RWPE2 (cell line): ENCODE results near the gene CAMP.
"Not testable (repeated sequence)": the region's sequence is repeated elsewhere in the genome, so short reads cannot be mapped to it uniquely, and the experiment has no call there.

Source experiments
- ATAC-seq: fragments of 200-7000 bp; cut with Tn5 transposase; 3 replicates; pipeline ENCODE4 v1.9.1; 2021; ENCODE audit warnings: low read depth
- DNase-seq: peaks from one replicate; pipeline ENCODE4 v3.0.0-alpha.2; 2020; ENCODE audit warnings: low spot score
- H3K27ac ChIP-seq: fragments of 450-650 bp; 2 replicates; pipeline ENCODE4 v1.5.1; 2017; ENCODE audit warnings: mild to moderate bottlenecking; ENCODE audit not compliant: poor library complexity, severe bottlenecking
- H3K27me3 ChIP-seq: fragments of 250-450 bp; sonication (Bioruptor Pico); 2 replicates; pipeline ENCODE4 v1.5.1; 2021; ENCODE audit warnings: mild to moderate bottlenecking, moderate library complexity; ENCODE audit not compliant: insufficient read depth, poor library complexity, severe bottlenecking
- H3K36me3 ChIP-seq: fragments of 250-450 bp; sonication (Bioruptor Pico); 2 replicates; pipeline ENCODE4 v1.5.1; 2020; ENCODE audit warnings: low read depth, mild to moderate bottlenecking, moderate library complexity
- H3K4me1 ChIP-seq: fragments of 250-450 bp; sonication (Bioruptor Pico); 2 replicates; pipeline ENCODE4 v1.5.1; 2021; ENCODE audit warnings: mild to moderate bottlenecking, moderate library complexity; ENCODE audit not compliant: insufficient read depth, poor library complexity, severe bottlenecking
- H3K4me3 ChIP-seq: fragments of 250-450 bp; sonication (Bioruptor Pico); 2 replicates; pipeline ENCODE4 v1.5.1; 2021; ENCODE audit warnings: mild to moderate bottlenecking, moderate library complexity; ENCODE audit not compliant: severe bottlenecking
- H3K9me3 ChIP-seq: fragments of 250-450 bp; sonication (Bioruptor Pico); 2 replicates; pipeline ENCODE4 v1.5.1; 2021; ENCODE audit warnings: mild to moderate bottlenecking, moderate library complexity; ENCODE audit not compliant: severe bottlenecking
- TF ChIP-seq, protein P1 (sequence below): fragments of 450-650 bp; IDR thresholded peaks from one replicate; pipeline ENCODE4 v1.5.1; 2017; ENCODE audit warnings: mild to moderate bottlenecking, moderate library complexity; ENCODE audit not compliant: poor library complexity, severe bottlenecking

Gene CAMP

DNA sequence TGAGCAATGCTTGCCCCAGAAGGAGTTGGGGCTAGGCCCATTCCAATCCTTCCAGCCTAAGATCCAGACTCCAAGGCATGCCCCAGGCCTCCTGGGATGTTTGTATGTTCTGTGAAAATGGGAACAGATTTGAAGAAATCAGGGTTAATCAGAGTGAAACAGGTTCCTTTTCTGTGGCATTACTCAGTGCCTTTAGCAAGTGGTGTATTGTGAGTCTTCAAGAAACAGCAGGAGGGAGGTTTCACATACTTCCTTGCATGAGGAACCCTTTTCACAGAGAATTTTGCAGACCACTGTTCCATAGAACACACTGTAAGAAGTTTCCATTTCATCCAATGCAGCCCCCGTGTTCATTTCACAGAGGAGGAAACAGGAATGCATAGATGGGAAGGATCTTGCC lies 26.7 kb upstream of the CAMP start:
- no peak overlapping the region for H3K27ac ChIP-seq
- no peaks in the 10 kb centered on the region for H3K9me3 ChIP-seq
- DNase-seq (no peak), ATAC-seq (no peak)
- H3K36me3 ChIP-seq = no peaks in the 10 kb centered on the region
- H3K4me1 ChIP-seq = no peaks in the 10 kb centered on the region
- H3K27me3 ChIP-seq = no peaks in the 10 kb centered on the region
- TF ChIP-seq, protein P1, sequence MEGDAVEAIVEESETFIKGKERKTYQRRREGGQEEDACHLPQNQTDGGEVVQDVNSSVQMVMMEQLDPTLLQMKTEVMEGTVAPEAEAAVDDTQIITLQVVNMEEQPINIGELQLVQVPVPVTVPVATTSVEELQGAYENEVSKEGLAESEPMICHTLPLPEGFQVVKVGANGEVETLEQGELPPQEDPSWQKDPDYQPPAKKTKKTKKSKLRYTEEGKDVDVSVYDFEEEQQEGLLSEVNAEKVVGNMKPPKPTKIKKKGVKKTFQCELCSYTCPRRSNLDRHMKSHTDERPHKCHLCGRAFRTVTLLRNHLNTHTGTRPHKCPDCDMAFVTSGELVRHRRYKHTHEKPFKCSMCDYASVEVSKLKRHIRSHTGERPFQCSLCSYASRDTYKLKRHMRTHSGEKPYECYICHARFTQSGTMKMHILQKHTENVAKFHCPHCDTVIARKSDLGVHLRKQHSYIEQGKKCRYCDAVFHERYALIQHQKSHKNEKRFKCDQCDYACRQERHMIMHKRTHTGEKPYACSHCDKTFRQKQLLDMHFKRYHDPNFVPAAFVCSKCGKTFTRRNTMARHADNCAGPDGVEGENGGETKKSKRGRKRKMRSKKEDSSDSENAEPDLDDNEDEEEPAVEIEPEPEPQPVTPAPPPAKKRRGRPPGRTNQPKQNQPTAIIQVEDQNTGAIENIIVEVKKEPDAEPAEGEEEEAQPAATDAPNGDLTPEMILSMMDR = no peak
- no peak overlapping the region for H3K4me3 ChIP-seq

DNA sequence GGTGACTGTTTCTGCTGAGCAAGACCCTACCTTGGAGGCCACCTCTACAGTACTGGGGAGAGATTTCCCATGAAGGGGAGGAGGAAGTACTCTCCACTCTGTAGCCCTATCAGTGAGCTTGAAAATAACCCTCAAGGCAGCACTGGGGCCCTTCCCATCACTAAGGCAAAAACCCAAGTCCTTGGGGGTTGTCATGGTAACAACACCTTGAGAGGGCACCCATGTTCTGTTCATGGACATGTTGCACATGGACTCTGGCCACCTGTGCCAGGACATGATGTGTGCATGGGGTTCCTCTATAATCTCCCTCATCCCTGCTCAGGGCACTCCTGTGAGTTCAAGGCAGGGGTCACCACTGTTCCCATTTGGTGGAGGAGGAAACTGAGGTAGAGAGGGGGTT lies 24.2 kb upstream of the CAMP start:
- Histone ChIP-seq H3K27ac (no peak overlapping the region), H3K4me1 (no peaks in the 10 kb centered on the region), H3K27me3 (no peaks in the 10 kb centered on the region), H3K4me3 (no peak overlapping the region), H3K9me3 (no peaks in the 10 kb centered on the region), H3K36me3 (no peaks in the 10 kb centered on the region)
- ATAC-seq = no peak
- TF ChIP-seq, protein P1 = no peak
- peak; percentile 6 for DNase-seq

DNA sequence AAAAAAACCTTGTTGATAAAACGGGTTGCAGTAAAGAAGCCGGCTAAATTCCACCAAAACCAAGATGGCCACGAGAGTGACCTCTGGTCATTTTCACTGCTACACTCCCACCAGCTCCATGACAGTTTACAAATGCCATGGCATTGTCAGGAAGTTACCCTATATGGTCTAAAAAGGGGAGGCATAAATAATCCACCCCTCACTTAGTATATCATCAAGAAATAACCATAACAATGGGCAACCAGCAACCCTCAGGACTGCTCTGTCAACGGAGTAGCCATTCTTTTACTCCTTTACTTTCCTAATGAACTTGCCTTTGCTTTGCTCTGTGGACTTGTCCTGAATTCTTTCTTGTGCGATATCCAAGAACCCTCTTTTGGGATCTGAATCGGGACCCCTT lies 20.7 kb upstream of the CAMP start:
- ATAC-seq = no peak
- no peak for DNase-seq
- no peak overlapping the region for H3K4me3 ChIP-seq
- H3K4me1 ChIP-seq = no peaks in the 10 kb centered on the region
- no peaks in the 10 kb centered on the region for H3K27me3 ChIP-seq
- no peak overlapping the region for H3K27ac ChIP-seq
- H3K36me3 ChIP-seq = no peaks in the 10 kb centered on the region
- TF ChIP-seq, protein P1 = no peak
- no peaks in the 10 kb centered on the region for H3K9me3 ChIP-seq

DNA sequence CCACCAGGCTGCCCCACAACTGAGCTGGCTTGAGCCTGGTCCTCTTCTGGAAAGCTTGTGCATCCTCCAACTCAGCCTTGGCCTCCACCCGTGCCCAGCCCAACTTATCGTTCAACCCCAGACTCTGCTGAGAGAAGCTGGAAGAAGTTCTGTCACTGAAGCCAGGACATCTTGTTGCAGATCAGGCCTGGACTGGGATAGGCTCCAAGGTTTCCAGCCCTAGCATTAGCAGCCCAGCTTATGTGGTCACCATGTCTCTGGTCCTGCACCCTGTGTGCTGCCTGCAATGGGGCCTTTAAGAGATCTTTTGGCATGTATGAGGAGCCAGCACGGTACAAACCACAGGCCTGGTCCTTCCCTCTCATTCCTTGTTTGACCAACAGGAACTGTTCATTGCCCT lies 15.2 kb upstream of the CAMP start:
- Histone ChIP-seq H3K4me1 (no peaks in the 10 kb centered on the region), H3K4me3 (no peak overlapping the region), H3K9me3 (no peaks in the 10 kb centered on the region), H3K36me3 (no peaks in the 10 kb centered on the region), H3K27me3 (no peaks in the 10 kb centered on the region), H3K27ac (no peak overlapping the region)
- ATAC-seq (no peak), DNase-seq (no peak)
- TF ChIP-seq, protein P1 = no peak

DNA sequence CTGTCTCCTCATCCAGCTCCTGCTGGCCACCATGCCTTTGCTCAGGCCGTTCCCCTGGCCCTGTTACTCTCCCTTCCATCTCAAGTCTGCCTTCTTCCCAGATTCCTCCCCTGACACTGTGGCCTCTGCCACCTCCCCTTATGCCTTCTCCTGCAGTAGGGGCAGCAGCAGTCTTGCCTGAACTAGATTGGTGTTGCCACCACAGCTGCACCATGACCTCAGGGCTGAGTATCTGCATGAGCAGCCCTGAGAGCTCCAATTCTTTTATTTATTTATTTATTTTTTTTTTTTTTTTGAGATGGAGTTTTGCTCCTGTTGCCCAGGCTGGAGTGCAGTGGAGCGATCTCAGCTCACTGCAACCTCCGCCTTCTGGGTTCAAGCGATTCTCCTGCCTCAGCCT lies 13.8 kb upstream of the CAMP start:
- DNase-seq (no peak), ATAC-seq (no peak)
- no peaks in the 10 kb centered on the region for H3K36me3 ChIP-seq
- no peaks in the 10 kb centered on the region for H3K9me3 ChIP-seq
- no peak overlapping the region for H3K4me3 ChIP-seq
- H3K4me1 ChIP-seq = no peaks in the 10 kb centered on the region
- TF ChIP-seq, protein P1 = no peak
- H3K27ac ChIP-seq = no peak overlapping the region
- no peaks in the 10 kb centered on the region for H3K27me3 ChIP-seq

DNA sequence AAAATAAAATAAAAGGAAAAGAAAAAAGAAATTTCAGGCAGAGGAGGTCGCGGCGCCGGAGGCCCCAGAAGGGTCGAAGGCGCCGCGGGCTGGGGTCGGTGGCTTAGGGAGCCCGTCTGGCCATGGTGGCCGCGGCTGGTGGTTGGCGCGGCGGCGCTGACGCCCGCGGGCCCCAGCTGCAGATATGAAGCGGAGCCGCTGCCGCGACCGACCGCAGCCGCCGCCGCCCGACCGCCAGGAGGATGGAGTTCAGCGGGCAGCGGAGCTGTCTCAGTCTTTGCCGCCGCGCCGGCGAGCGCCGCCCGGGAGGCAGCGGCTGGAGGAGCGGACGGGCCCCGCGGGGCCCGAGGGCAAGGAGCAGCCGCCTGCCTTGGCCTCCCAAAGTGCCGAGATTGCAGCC lies 12.8 kb upstream of the CAMP start:
- not testable (repeated sequence) for H3K4me1 ChIP-seq, H3K27me3 ChIP-seq, H3K27ac ChIP-seq, H3K4me3 ChIP-seq, H3K9me3 ChIP-seq, ATAC-seq, H3K36me3 ChIP-seq, DNase-seq

DNA sequence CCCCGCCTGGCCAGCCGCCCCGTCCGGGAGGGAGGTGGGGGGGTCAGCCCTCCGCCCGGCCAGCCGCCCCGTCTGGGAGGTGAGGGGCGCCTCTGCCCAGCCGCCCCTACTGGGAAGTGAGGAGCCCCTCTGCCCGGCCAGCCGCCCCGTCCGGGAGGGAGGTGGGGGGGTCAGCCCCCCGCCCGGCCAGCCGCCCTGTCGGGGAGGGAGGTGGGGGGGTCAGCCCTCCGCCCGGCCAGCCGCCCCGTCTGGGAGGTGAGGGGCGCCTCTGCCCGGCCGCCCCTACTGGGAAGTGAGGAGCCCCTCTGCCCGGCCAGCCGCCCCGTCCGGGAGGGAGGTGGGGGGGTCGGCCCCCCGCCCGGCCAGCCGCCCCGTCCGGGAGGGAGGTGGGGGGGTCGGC lies 11.5 kb upstream of the CAMP start:
- DNase-seq, H3K36me3 ChIP-seq, H3K4me3 ChIP-seq, H3K27ac ChIP-seq, H3K4me1 ChIP-seq, H3K9me3 ChIP-seq, ATAC-seq, H3K27me3 ChIP-seq: not testable (repeated sequence)
